CD4-positive, alpha-beta memory T cell (primary cell): ENCODE data around the gene TTC28. TPM values are rescaled to one million over a fixed set of nuclear protein-coding genes. Genes with fewer than 3 reads are reported as not detected.

Experiments
- CTCF ChIA-PET: fragments of 350-600 bp; sonication (Branson Sonifier 250); formaldehyde crosslinking; loops from one replicate; lab custom pipeline; 2021; ENCODE audit warnings: inconsistent platforms; ENCODE audit not compliant: partially characterized antibody; lab: Charles Lee
- POLR2A ChIA-PET: fragments of 350-600 bp; sonication (Branson Sonifier 250); formaldehyde crosslinking; loops from one replicate; lab custom pipeline; 2021; ENCODE audit not compliant: partially characterized antibody; lab: Charles Lee
- DNase-seq, 5 donors: peaks; one replicate each; pipeline versions ENCODE4 v3.0.0 to v3.0.0-alpha.2; 2020 to 2022; ENCODE audit warnings: mixed read lengths in 1 of 5
- H3K27ac ChIP-seq: one replicate; pipeline ENCODE4 v1.7.0; 2013; ENCODE audit warnings: low read depth, low read length
- H3K27me3 ChIP-seq: 2 replicates; pipeline ENCODE4 v1.7.0; 2013; ENCODE audit warnings: mild to moderate bottlenecking, low read length, moderate library complexity; ENCODE audit not compliant: insufficient read depth
- H3K36me3 ChIP-seq: 2 replicates; pipeline ENCODE4 v1.7.0; 2013; ENCODE audit warnings: mild to moderate bottlenecking, low read length, moderate library complexity; ENCODE audit not compliant: insufficient read depth
- H3K4me1 ChIP-seq: 2 replicates; pipeline ENCODE4 v1.7.0; 2013; ENCODE audit warnings: mild to moderate bottlenecking, low read length, moderate library complexity; ENCODE audit not compliant: insufficient read depth
- H3K4me3 ChIP-seq, 2 donors: one replicate each; pipeline ENCODE4 v1.7.0; 2013; ENCODE audit warnings: low read length in 2 of 2, mild to moderate bottlenecking in 1 of 2
- H3K9me3 ChIP-seq, 2 donors: one replicate each; pipeline ENCODE4 v1.7.0; 2013; ENCODE audit warnings: low read length in 2 of 2, control low read depth in 1 of 2; ENCODE audit not compliant: control insufficient read depth in 1 of 2
- H3K27ac Mint-ChIP-seq, 7 donors: one replicate each; pipeline ENCODE4 v1.8.0; 2020 to 2021; ENCODE audit warnings: mixed read lengths in 7 of 7, mild to moderate bottlenecking in 6 of 7, inconsistent platforms in 3 of 7, moderate library complexity in 3 of 7
- H3K27me3 Mint-ChIP-seq, 2 donors: one replicate each; pipeline ENCODE4 v1.8.0; 2020 to 2021; ENCODE audit warnings: mixed read lengths in 2 of 2
- H3K36me3 Mint-ChIP-seq, 2 donors: one replicate each; pipeline ENCODE4 v1.8.0; 2020 to 2021; ENCODE audit warnings: mixed read lengths in 2 of 2, inconsistent platforms in 1 of 2, mild to moderate bottlenecking in 1 of 2
- H3K4me1 Mint-ChIP-seq, 4 donors: one replicate each; pipeline ENCODE4 v1.8.0; 2020 to 2021; ENCODE audit warnings: mixed read lengths in 4 of 4, mild to moderate bottlenecking in 1 of 4
- H3K4me3 Mint-ChIP-seq, 8 donors: one replicate each; pipeline ENCODE4 v1.8.0; 2020 to 2021; ENCODE audit warnings: mixed read lengths in 8 of 8, mild to moderate bottlenecking in 7 of 8, moderate library complexity in 6 of 8, inconsistent platforms in 3 of 8
- H3K9me3 Mint-ChIP-seq, 8 donors: one replicate each; pipeline ENCODE4 v1.8.0; 2020 to 2021; ENCODE audit warnings: mixed read lengths in 8 of 8, mild to moderate bottlenecking in 5 of 8, inconsistent platforms in 3 of 8, moderate library complexity in 1 of 8
- intact Hi-C: fragments of 100-400 bp; cut with micrococcal nuclease; formaldehyde crosslinking; loops from one replicate; pipeline ENCODE4 v1.15.1; 2023
- polyA plus RNA-seq, 2 donors: library from polyadenylated mRNA; unstranded; fragments of 300-500 nt; fragmentation: Illumina TruSeq; gene quantifications; one replicate each; pipeline ENCODE4 v1.2.3, GENCODE V29; 2021
- total RNA-seq, 2 experiments: library from RNA; stranded (reverse); gene quantifications; one replicate each; pipeline ENCODE4 v1.2.3, GENCODE V29; 2021

TTC28 gene
- total and polyA plus RNA-seq, 4 experiments from 2014 or later = 0.50 to 1.7 (median 1.6) TPM; not detected in 1

- Histone ChIP-seq H3K4me3 (no peak overlapping the region), H3K9me3 (no peaks in the 10 kb centered on the region), H3K36me3 (no peaks in the 10 kb centered on the region), H3K4me1 (no peaks in the 10 kb centered on the region), H3K27me3 (no peaks in the 10 kb centered on the region), H3K27ac (no peak overlapping the region)
- intact Hi-C loops = no loop called here
- POLR2A ChIA-PET = no interaction called here
- Mint-ChIP-seq H3K4me1 (peaks cover 0 to 3% (median under 1%) of the 10 kb centered on the region in 4 donors), H3K27me3 (peaks cover 0 to 3% of the 10 kb centered on the region in 2 donors), H3K4me3 (no peak overlapping the region), H3K9me3 (no peaks in the 10 kb centered on the region), H3K27ac (no peak overlapping the region), H3K36me3 (no peaks in the 10 kb centered on the region)
- no peak for DNase-seq
- CTCF ChIA-PET = interaction anchor here (1.0 to 1.2 kb wide), 4 partner anchors 8 to 578 kb away, joined by 3 read pairs; no protein-coding TSS in a partner anchor
Observed at GRCh38 chr22:28018461-28018927, 661.1 kb downstream of the TTC28 start.

- H3K4me1 Mint-ChIP-seq = peaks cover 0 to 3% (median under 1%) of the 10 kb centered on the region in 4 donors
- H3K36me3 Mint-ChIP-seq = no peaks in the 10 kb centered on the region
- Histone ChIP-seq H3K4me3 (no peak overlapping the region), H3K27me3 (no peaks in the 10 kb centered on the region), H3K36me3 (no peaks in the 10 kb centered on the region), H3K9me3 (no peaks in the 10 kb centered on the region), H3K4me1 (no peaks in the 10 kb centered on the region), H3K27ac (no peak overlapping the region)
- no peak for DNase-seq
- intact Hi-C loops = no loop called here
- POLR2A ChIA-PET = no interaction called here
- no peak overlapping the region for H3K27ac Mint-ChIP-seq
- no peaks in the 10 kb centered on the region for H3K9me3 Mint-ChIP-seq
- CTCF ChIA-PET = interaction anchor here (1.0 kb wide), 1 partner anchor 174 kb away, joined by 3 read pairs; no protein-coding TSS in a partner anchor
- H3K4me3 Mint-ChIP-seq = no peak overlapping the region
- peaks cover 0 to 3% of the 10 kb centered on the region in 2 donors for H3K27me3 Mint-ChIP-seq
Observed at GRCh38 chr22:28017859-28018258, 661.8 kb downstream of the TTC28 start.

- H3K36me3 ChIP-seq = no peaks in the 10 kb centered on the region
- intact Hi-C loops = no loop called here
- H3K9me3 ChIP-seq = no peaks in the 10 kb centered on the region
- H3K27me3 ChIP-seq = no peaks in the 10 kb centered on the region
- no peak overlapping the region for H3K27ac ChIP-seq
- no peak overlapping the region for H3K4me3 ChIP-seq
- H3K36me3 Mint-ChIP-seq = no peaks in the 10 kb centered on the region
- no peaks in the 10 kb centered on the region for H3K9me3 Mint-ChIP-seq
- peaks cover 0 to 3% (median under 1%) of the 10 kb centered on the region in 4 donors for H3K4me1 Mint-ChIP-seq
- ChIA-PET POLR2A (no interaction called here), CTCF (no interaction called here)
- no peaks in the 10 kb centered on the region for H3K4me1 ChIP-seq
- H3K4me3 Mint-ChIP-seq = no peak overlapping the region
- H3K27me3 Mint-ChIP-seq = peaks cover 0 to 3% of the 10 kb centered on the region in 2 donors
- DNase-seq = no peak
- H3K27ac Mint-ChIP-seq = no peak overlapping the region
Observed at GRCh38 chr22:28017558-28017820, 662.2 kb downstream of the TTC28 start.

GRCh38 chr22:28016781-28017557 lies 662.7 kb downstream of the TTC28 start:
- Mint-ChIP-seq H3K27me3 (peaks cover 0 to 1% of the 10 kb centered on the region in 2 donors), H3K4me1 (peaks cover 0 to 3% (median under 1%) of the 10 kb centered on the region in 4 donors), H3K9me3 (no peaks in the 10 kb centered on the region), H3K36me3 (no peaks in the 10 kb centered on the region), H3K27ac (no peak overlapping the region), H3K4me3 (no peak overlapping the region)
- ChIA-PET POLR2A (no interaction called here), CTCF (no interaction called here)
- intact Hi-C loops = no loop called here
- Histone ChIP-seq H3K27me3 (no peaks in the 10 kb centered on the region), H3K9me3 (no peaks in the 10 kb centered on the region), H3K27ac (no peak overlapping the region), H3K4me3 (no peak overlapping the region), H3K36me3 (no peaks in the 10 kb centered on the region), H3K4me1 (no peaks in the 10 kb centered on the region)
- no peak for DNase-seq

- H3K4me3 ChIP-seq = no peak overlapping the region
- Mint-ChIP-seq H3K4me3 (no peak overlapping the region), H3K36me3 (no peaks in the 10 kb centered on the region), H3K9me3 (no peaks in the 10 kb centered on the region), H3K4me1 (peaks cover 0 to 3% (median under 1%) of the 10 kb centered on the region in 4 donors), H3K27me3 (peaks cover 0 to 2% of the 10 kb centered on the region in 2 donors), H3K27ac (no peak overlapping the region)
- H3K36me3 ChIP-seq = no peaks in the 10 kb centered on the region
- DNase-seq = no peak
- no peak overlapping the region for H3K27ac ChIP-seq
- intact Hi-C loops = no loop called here
- H3K27me3 ChIP-seq = no peaks in the 10 kb centered on the region
- POLR2A ChIA-PET = no interaction called here
- no peaks in the 10 kb centered on the region for H3K4me1 ChIP-seq
- CTCF ChIA-PET = interaction anchor here (1.1 to 13.2 kb wide), 4 partner anchors 17 to 576 kb away, joined by 3 to 188 read pairs (median 3); no protein-coding TSS in a partner anchor
- no peaks in the 10 kb centered on the region for H3K9me3 ChIP-seq
Observed at GRCh38 chr22:28015676-28016601, 663.7 kb downstream of the TTC28 start.

GRCh38 chr22:28015046-28015425 lies 664.6 kb downstream of the TTC28 start:
- no peaks in the 10 kb centered on the region for H3K36me3 ChIP-seq
- Mint-ChIP-seq H3K27ac (no peak overlapping the region), H3K9me3 (no peaks in the 10 kb centered on the region), H3K4me1 (peaks cover 0 to under 1% (median under 1%) of the 10 kb centered on the region in 4 donors), H3K36me3 (no peaks in the 10 kb centered on the region), H3K27me3 (peaks cover 0 to 2% of the 10 kb centered on the region in 2 donors), H3K4me3 (no peak overlapping the region)
- ChIA-PET POLR2A (no interaction called here), CTCF (interaction anchor here (1.1 to 13.2 kb wide), 4 partner anchors 16 to 577 kb away, joined by 3 to 188 read pairs (median 3); no protein-coding TSS in a partner anchor)
- H3K4me3 ChIP-seq = no peak overlapping the region
- no peaks in the 10 kb centered on the region for H3K9me3 ChIP-seq
- intact Hi-C loops = no loop called here
- DNase-seq = no peak
- H3K27ac ChIP-seq = no peak overlapping the region
- no peaks in the 10 kb centered on the region for H3K4me1 ChIP-seq
- no peaks in the 10 kb centered on the region for H3K27me3 ChIP-seq
